Calu3 (cell line): ENCODE data around the gene TREX2. TPM values are rescaled to one million over a fixed set of nuclear protein-coding genes. Genes with fewer than 3 reads are reported as not detected.

Source experiments
- BruUV-seq: library from RNA; stranded (reverse); fragments of 400-500 nt; replicated peaks from 2 replicates; lab custom pipeline; 2021; lab: Mats Ljungman, UMichigan
- CTCF ChIA-PET: fragments of 300-600 bp; sonication (Branson Sonifier 250); formaldehyde crosslinking; loops from one replicate; lab custom pipeline; 2022; ENCODE audit warnings: antibody characterized with exemption; lab: Charles Lee
- DNase-seq: peaks from one replicate; pipeline ENCODE4 v3.0.0; 2022
- H3K27ac Mint-ChIP-seq: one replicate; pipeline ENCODE4 v1.8.0; 2022; ENCODE audit warnings: mixed read lengths; ENCODE audit not compliant: unreplicated experiment
- H3K27me3 Mint-ChIP-seq: one replicate; pipeline ENCODE4 v1.8.0; 2022; ENCODE audit warnings: mixed read lengths; ENCODE audit not compliant: unreplicated experiment
- H3K36me3 Mint-ChIP-seq: one replicate; pipeline ENCODE4 v1.8.0; 2022; ENCODE audit warnings: mild to moderate bottlenecking, moderate library complexity, mixed read lengths; ENCODE audit not compliant: insufficient read depth, unreplicated experiment
- H3K4me1 Mint-ChIP-seq: one replicate; pipeline ENCODE4 v1.8.0; 2022; ENCODE audit warnings: mild to moderate bottlenecking, low read depth, mixed read lengths; ENCODE audit not compliant: unreplicated experiment
- H3K4me3 Mint-ChIP-seq: one replicate; pipeline ENCODE4 v1.8.0; 2022; ENCODE audit warnings: mild to moderate bottlenecking, low read depth, moderate library complexity, mixed read lengths; ENCODE audit not compliant: unreplicated experiment
- H3K9me3 Mint-ChIP-seq: one replicate; pipeline ENCODE4 v1.8.0; 2022; ENCODE audit warnings: low read depth, mixed read lengths; ENCODE audit not compliant: unreplicated experiment
- CTCF ChIP-seq: fragments of 200-600 bp; IDR thresholded peaks from one replicate; pipeline ENCODE4 v1.8.0; 2022; ENCODE audit warnings: antibody characterized with exemption; ENCODE audit not compliant: unreplicated experiment
- intact Hi-C: fragments of 100-400 bp; cut with micrococcal nuclease; formaldehyde crosslinking; loops from one replicate; pipeline ENCODE4 v1.10.0; 2022; ENCODE audit not compliant: unreplicated experiment
- total RNA-seq: library from RNA; stranded (reverse); gene quantifications from 2 replicates; pipeline ENCODE4 v1.2.3, GENCODE V29; 2022

The TREX2 gene
- total RNA-seq, 1 experiment from 2014 or later, result 2.0 TPM

DNA sequence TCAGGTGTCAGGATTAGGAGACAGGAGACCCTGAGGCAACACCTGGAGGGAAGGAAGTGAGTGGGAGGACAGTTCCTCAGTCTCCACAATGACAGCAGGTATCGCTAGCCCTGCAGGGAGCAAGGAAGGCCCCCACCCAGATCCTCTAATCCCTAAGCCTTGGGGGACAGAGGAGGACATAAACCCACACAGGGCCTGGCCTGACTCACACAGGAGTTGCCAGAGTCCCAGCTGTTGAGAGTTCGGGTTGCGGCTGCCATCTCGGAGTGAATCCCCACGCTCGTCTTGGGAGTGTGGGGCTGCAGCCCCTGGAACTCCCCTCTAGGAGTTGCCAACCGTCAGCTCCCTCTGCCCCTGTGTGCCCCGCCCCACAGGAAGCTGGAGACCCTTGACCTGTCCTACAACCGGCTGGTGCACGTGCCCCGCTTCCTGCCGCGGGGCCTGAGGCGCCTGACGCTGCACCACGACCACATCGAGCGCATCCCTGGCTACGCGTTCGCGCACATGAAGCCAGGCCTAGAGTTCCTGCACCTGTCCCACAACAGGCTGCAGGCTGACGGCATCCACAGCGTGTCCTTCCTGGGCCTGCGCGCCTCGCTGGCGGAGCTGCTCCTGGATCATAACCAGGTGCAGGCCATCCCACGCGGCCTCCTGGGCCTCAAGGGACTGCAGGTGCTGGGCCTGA lies 39.7 kb upstream of the TREX2 start:
- no peaks in the 10 kb centered on the region for H3K36me3 Mint-ChIP-seq
- no peak for DNase-seq
- no peaks in the 10 kb centered on the region for H3K27me3 Mint-ChIP-seq
- TF ChIP-seq CTCF, result no peak
- intact Hi-C loops, result no loop called here
- H3K4me3 Mint-ChIP-seq, result no peak overlapping the region
- H3K4me1 Mint-ChIP-seq, result no peaks in the 10 kb centered on the region
- H3K27ac Mint-ChIP-seq, result no peak overlapping the region
- no peaks in the 10 kb centered on the region for H3K9me3 Mint-ChIP-seq
- CTCF ChIA-PET, result no interaction called here
- BruUV-seq, result no TSS peak

DNA sequence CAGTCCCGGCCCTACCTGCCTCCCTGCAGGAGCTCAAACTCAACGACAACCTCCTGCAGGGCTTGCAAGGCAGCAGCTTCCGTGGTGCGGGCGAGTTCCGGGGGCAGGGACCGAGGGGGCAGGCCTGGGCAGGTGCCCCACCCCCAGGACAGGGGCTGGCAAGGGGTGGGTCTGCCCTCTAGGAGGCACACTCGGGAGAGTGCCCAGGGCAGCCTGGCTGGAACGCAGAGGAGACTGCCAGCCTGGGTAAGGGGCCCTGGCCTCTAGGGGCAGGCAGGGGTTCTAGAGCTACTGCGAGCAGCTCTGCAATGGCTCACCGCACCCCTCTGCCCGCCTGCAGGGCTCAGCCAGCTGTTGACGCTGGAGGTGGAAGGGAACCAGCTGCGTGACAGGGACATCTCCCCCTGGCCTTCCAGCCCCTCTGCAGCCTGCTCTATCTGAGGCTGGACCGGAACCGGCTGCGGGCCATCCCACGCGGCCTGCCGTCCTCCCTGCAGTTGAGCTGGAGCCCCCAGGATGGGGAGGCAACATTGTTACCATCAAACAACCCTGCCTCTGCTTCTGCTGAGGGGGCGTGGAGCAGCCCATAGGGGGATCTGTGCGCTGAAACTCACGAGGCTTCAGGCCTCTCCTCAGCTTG lies 36.6 kb upstream of the TREX2 start:
- Mint-ChIP-seq H3K4me3 (no peak overlapping the region), H3K4me1 (no peaks in the 10 kb centered on the region), H3K36me3 (no peaks in the 10 kb centered on the region), H3K27ac (no peak overlapping the region), H3K27me3 (peaks cover 23% of the 10 kb centered on the region), H3K9me3 (no peaks in the 10 kb centered on the region)
- BruUV-seq, result no TSS peak
- no peak for DNase-seq
- intact Hi-C loops, result no loop called here
- no peak for TF ChIP-seq CTCF
- CTCF ChIA-PET, result no interaction called here

DNA sequence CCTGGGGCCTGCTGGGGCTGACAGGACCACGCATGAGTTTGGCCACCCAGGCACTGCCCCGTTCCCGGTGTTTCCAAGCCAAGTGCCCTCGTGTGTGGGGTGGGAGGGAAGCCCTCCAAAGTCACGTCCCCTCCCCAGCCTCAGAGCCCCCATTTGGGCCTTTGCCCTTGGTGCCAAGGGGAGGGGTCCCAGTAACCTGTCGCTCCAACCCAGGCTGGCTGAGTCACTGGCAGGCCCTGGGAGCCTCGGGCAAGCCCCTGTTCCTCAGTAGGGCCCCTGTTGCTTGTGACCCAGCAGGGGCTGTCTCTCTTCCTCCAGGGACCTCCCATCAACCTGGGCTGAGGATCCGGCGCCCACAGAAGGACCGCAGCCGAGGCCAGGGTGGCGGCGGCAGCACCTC lies 35.2 kb upstream of the TREX2 start:
- no peak overlapping the region for H3K27ac Mint-ChIP-seq
- no peak for DNase-seq
- no peaks in the 10 kb centered on the region for H3K36me3 Mint-ChIP-seq
- H3K4me1 Mint-ChIP-seq, result no peaks in the 10 kb centered on the region
- H3K27me3 Mint-ChIP-seq, result peaks cover 38% of the 10 kb centered on the region
- CTCF ChIA-PET, result interaction anchor here (0.6 kb wide), 1 partner anchor 457 kb away, joined by 5 read pairs; no protein-coding TSS in a partner anchor
- no TSS peak for BruUV-seq
- no peak for TF ChIP-seq CTCF
- intact Hi-C loops, result no loop called here
- H3K9me3 Mint-ChIP-seq, result no peaks in the 10 kb centered on the region
- no peak overlapping the region for H3K4me3 Mint-ChIP-seq

DNA sequence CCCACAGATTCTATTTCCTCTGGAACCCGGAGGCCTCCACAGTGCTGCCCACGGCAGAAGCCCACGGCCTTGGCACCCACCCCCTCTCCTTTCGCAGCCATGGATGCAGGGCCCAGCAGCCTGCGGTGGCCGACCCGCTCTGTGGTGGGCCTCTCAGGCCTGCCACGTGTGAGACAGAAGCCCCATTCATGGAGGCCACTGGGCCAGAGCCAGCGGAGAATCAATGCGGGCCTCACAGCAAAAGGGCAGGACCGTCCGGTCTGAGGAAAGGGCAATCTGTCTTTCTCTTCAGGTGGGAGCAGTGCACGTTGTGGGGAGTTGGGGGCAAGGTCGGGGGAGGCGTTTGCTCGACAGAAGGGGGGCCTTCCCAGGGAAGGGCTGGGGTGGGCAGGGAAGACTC lies 32.9 kb upstream of the TREX2 start:
- CTCF ChIA-PET, result no interaction called here
- intact Hi-C loops, result no loop called here

More for the DNA sequence above, 32.9 kb upstream of the TREX2 start:
- Mint-ChIP-seq H3K36me3 (no peaks in the 10 kb centered on the region), H3K27ac (no peak overlapping the region), H3K9me3 (no peaks in the 10 kb centered on the region), H3K4me3 (no peak overlapping the region), H3K27me3 (peaks cover 61% of the 10 kb centered on the region), H3K4me1 (no peaks in the 10 kb centered on the region)
- BruUV-seq, result no TSS peak
- TF ChIP-seq CTCF, result no peak
- DNase-seq, result no peak
